Gastrocnemius medialis (tissue), 4 donors: ENCODE measurements around the gene CTBP2. TPM values are rescaled to one million over a fixed set of nuclear protein-coding genes. Genes with fewer than 3 reads are reported as not detected.

ENCODE experiments used
- ATAC-seq, 2 donors: fragments of 150-250 bp; one replicate each; pipeline ENCODE4 v1.9.1; 2016
- DNase-seq, 2 donors: peaks; one replicate each; pipeline ENCODE4 v3.0.0-alpha.2; 2019
- H3K27ac ChIP-seq, 4 donors: fragments of 200-600 bp; sonication (generic); 1 replicate in 1 of 4; 2 replicates in 3 of 4; pipeline ENCODE4 v1.5.1; 2016 to 2018; ENCODE audit warnings: mild to moderate bottlenecking in 2 of 4, moderate library complexity in 1 of 4
- H3K27me3 ChIP-seq, 3 donors: fragments of 200-600 bp; sonication (generic) in 2 of 3; 1 replicate in 1 of 3; 2 replicates in 2 of 3; pipeline versions ENCODE4 v1.5.1 to v1.6.0; 2016 to 2019; ENCODE audit warnings: mild to moderate bottlenecking in 1 of 3, moderate library complexity in 1 of 3
- H3K36me3 ChIP-seq, 2 donors: fragments of 200-600 bp; sonication (generic) in 1 of 2; one replicate each; pipeline ENCODE4 v1.5.1; 2017 to 2018
- H3K4me1 ChIP-seq, 2 donors: fragments of 200-600 bp; sonication (generic) in 1 of 2; one replicate each; pipeline ENCODE4 v1.5.1; 2016 to 2017; ENCODE audit warnings: mild to moderate bottlenecking in 2 of 2
- H3K4me3 ChIP-seq, 4 donors: fragments of 200-600 bp; sonication (generic) in 3 of 4; 1 replicate in 1 of 4; 2 replicates in 3 of 4; pipeline ENCODE4 v1.5.1; 2016 to 2019; ENCODE audit warnings: mild to moderate bottlenecking in 2 of 4
- H3K9me3 ChIP-seq, 3 donors: fragments of 200-600 bp; sonication (generic) in 2 of 3; 1 replicate in 1 of 3; 2 replicates in 2 of 3; pipeline ENCODE4 v1.5.1; 2016 to 2019
- POLR2A ChIP-seq, 2 donors: fragments of 450-650 bp; IDR thresholded peaks; one replicate each; pipeline ENCODE4 v1.6.1; 2017; ENCODE audit warnings: antibody characterized with exemption in 2 of 2, mild to moderate bottlenecking in 2 of 2, moderate library complexity in 2 of 2
- in situ Hi-C, 4 donors: fragments of 200-750 bp; cut with MboI; loops; one replicate each; pipeline versions ENCODE4 v1.15.0 to v1.8.0; 2017; ENCODE audit warnings: low sequenced_read_pairs in 4 of 4
- intact Hi-C: fragments of 100-400 bp; cut with DNase I; formaldehyde crosslinking; loops from one replicate; pipeline ENCODE4 v1.15.1; 2023; ENCODE audit warnings: low total_unique reads
- total RNA-seq, 4 donors: library from RNA; depleted of rRNA; stranded (reverse); fragments of >200 nt; gene quantifications; one replicate each; pipeline versions ENCODE4 v1.1.0 to v1.2.3, GENCODE V29; 2016
- TF ChIP-seq, protein P1 (sequence below), 5 experiments: fragments of 450-650 bp in 3 of 5; fragments of 200-600 bp in 2 of 5; sonication (generic) in 2 of 5; IDR thresholded peaks in 4 of 5; conservative IDR thresholded peaks in 1 of 5; 1 replicate in 4 of 5; 2 replicates in 1 of 5; pipeline ENCODE4 v1.5.1; 2016 to 2019; ENCODE audit warnings: antibody characterized with exemption in 5 of 5, mild to moderate bottlenecking in 3 of 5, moderate library complexity in 3 of 5

CTBP2 gene
- total RNA-seq, 4 donors from 2014 or later, result 13.9 to 36.7 (median 21.1) TPM

DNA sequence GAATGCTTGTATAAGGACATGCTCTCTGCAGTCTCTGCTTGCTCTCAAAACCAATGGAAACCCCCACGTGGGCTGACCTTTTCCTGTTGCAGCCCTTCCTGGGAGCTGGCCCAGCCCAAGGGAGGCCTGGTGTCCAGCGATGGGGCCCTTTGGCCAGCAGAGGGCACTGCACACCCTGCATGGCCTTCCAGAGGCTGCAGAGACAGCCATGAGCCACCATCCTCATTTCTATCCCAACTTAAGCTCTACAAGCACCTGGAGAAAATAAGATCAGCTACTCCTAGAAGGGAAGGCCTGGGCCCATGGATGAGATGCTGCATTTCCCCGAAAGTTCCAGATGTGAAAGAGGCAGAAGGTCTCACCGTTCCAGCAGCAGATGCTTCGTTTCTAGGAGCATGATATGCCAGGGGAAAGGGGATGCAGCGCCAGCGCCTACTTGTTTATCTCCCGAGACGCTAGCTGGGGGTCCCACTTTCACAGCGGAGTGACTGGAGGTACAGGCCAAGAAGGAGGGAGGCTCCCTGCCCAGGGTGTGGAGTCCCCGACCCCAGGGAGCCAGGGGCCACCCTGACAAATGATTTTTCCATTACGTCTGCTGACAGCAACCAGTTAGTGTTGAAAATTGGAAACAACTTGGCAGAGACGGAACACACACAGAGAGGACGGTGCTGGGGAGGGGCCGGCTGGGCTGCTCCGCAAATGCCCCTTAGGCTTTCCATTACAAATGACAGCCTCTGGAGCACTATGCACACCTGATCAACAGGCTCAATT, 112.1 kb downstream of the CTBP2 start:
- H3K4me1 ChIP-seq, result peaks cover 71 to 91% of the 10 kb centered on the region in 2 donors
- H3K9me3 ChIP-seq, result no peaks in the 10 kb centered on the region
- peak overlapping the region; percentile 15 to 69 (median 24) for H3K27ac ChIP-seq
- H3K27me3 ChIP-seq, result no peaks in the 10 kb centered on the region
- DNase-seq, result peak; percentile 69 to 82
- TF ChIP-seq, protein P1, sequence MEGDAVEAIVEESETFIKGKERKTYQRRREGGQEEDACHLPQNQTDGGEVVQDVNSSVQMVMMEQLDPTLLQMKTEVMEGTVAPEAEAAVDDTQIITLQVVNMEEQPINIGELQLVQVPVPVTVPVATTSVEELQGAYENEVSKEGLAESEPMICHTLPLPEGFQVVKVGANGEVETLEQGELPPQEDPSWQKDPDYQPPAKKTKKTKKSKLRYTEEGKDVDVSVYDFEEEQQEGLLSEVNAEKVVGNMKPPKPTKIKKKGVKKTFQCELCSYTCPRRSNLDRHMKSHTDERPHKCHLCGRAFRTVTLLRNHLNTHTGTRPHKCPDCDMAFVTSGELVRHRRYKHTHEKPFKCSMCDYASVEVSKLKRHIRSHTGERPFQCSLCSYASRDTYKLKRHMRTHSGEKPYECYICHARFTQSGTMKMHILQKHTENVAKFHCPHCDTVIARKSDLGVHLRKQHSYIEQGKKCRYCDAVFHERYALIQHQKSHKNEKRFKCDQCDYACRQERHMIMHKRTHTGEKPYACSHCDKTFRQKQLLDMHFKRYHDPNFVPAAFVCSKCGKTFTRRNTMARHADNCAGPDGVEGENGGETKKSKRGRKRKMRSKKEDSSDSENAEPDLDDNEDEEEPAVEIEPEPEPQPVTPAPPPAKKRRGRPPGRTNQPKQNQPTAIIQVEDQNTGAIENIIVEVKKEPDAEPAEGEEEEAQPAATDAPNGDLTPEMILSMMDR (IDR thresholded peaks at IDR 0.05 in 4 of 5, conservative IDR thresholded peaks at IDR 0.05 in 1 of 5), result peak; percentile 95 to 98 (median 98)
- no peak for TF ChIP-seq POLR2A (IDR thresholded peaks at IDR 0.05)
- H3K36me3 ChIP-seq, result no peaks in the 10 kb centered on the region
- in situ Hi-C loops (loop anchor here in 3 of 4 donors (10.0 to 25.0 kb wide), 3 partner anchors 107 to 297 kb away; no protein-coding TSS in a partner anchor), intact Hi-C loops (loop anchor here (1.0 to 10.0 kb wide), 3 partner anchors 13 to 523 kb away; no protein-coding TSS in a partner anchor)
- ATAC-seq, result peak; percentile 63 to 79
- H3K4me3 ChIP-seq, result peak overlapping the region in 1 of 4 donors; percentile 2

GRCh38 chr10:125043841-125044658, 116.3 kb downstream of the CTBP2 start:
- TF ChIP-seq, protein P1 (IDR thresholded peaks at IDR 0.05 in 4 of 5, conservative IDR thresholded peaks at IDR 0.05 in 1 of 5), result no peak
- TF ChIP-seq POLR2A (IDR thresholded peaks at IDR 0.05), result no peak
- in situ Hi-C loops (loop anchor here in 3 of 4 donors (10.0 to 25.0 kb wide), 3 partner anchors 111 to 301 kb away; no protein-coding TSS in a partner anchor), intact Hi-C loops (loop anchor here (2.0 to 10.0 kb wide), 2 partner anchors 105 to 519 kb away; no protein-coding TSS in a partner anchor)
- ATAC-seq (no peak), DNase-seq (peak in 1 of 2 donors; percentile 48)
- Histone ChIP-seq H3K27me3 (no peaks in the 10 kb centered on the region), H3K4me3 (no peak overlapping the region), H3K36me3 (no peaks in the 10 kb centered on the region), H3K4me1 (peaks cover 66 to 76% of the 10 kb centered on the region in 2 donors), H3K27ac (peak overlapping the region; percentile 69 to 83 (median 75)), H3K9me3 (no peaks in the 10 kb centered on the region)

- Histone ChIP-seq H3K4me1 (peaks cover 74 to 76% of the 10 kb centered on the region in 2 donors), H3K4me3 (no peak overlapping the region), H3K36me3 (no peaks in the 10 kb centered on the region), H3K9me3 (no peaks in the 10 kb centered on the region), H3K27ac (no peak overlapping the region), H3K27me3 (no peaks in the 10 kb centered on the region)
- intact Hi-C loops, result loop anchor here (10.0 kb wide), 1 partner anchor 517 kb away; no protein-coding TSS in a partner anchor
- in situ Hi-C loops, result loop anchor here in 3 of 4 donors (10.0 to 25.0 kb wide), 3 partner anchors 113 to 303 kb away; no protein-coding TSS in a partner anchor
- DNase-seq (no peak), ATAC-seq (no peak)
- TF ChIP-seq, protein P1 (IDR thresholded peaks at IDR 0.05 in 4 of 5, conservative IDR thresholded peaks at IDR 0.05 in 1 of 5), result no peak
- TF ChIP-seq POLR2A (IDR thresholded peaks at IDR 0.05), result no peak
Observed at GRCh38 chr10:125041856-125042506, 118.4 kb downstream of the CTBP2 start.

DNA sequence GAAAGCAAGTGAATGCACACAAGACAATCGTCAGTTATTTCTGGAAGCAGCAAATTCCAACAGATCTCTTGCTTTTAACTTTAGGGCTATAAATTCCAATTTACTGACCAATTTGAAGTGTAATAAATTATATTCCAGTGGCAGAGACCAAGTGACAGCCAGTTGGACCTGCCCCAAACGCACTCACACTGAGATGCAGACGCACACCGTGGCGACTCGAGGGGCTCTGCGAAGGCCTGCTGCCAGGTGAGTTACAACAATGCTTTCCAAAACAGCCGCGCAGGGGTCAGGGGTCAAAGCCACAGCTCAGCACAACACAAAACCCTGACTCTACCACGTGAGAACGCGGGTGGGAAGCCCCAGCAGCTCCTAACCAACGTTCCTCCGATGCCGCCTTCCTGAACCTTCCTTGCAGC, 121.0 kb downstream of the CTBP2 start:
- H3K9me3 ChIP-seq, result no peaks in the 10 kb centered on the region
- peaks cover 75 to 79% of the 10 kb centered on the region in 2 donors for H3K4me1 ChIP-seq
- in situ Hi-C loops (loop anchor here in 1 of 4 donors (25.0 kb wide), 1 partner anchor 298 kb away; no protein-coding TSS in a partner anchor), intact Hi-C loops (loop anchor here (5.0 kb wide), 1 partner anchor 47 kb away; no protein-coding TSS in a partner anchor)
- DNase-seq (no peak), ATAC-seq (no peak)
- H3K36me3 ChIP-seq, result no peaks in the 10 kb centered on the region
- H3K27ac ChIP-seq, result peak overlapping the region; percentile 67 to 76 (median 72)
- TF ChIP-seq, protein P1 (IDR thresholded peaks at IDR 0.05 in 4 of 5, conservative IDR thresholded peaks at IDR 0.05 in 1 of 5), result no peak
- no peak overlapping the region for H3K4me3 ChIP-seq
- no peaks in the 10 kb centered on the region for H3K27me3 ChIP-seq
